Endodermal cell (in vitro differentiated cells): ENCODE data around the gene PXDN. TPM values are rescaled to one million over a fixed set of nuclear protein-coding genes. Genes with fewer than 3 reads are reported as not detected.

Experiments used
- DNase-seq: peaks from one replicate; pipeline ENCODE4 v3.0.0-alpha.2; 2017
- H3K27ac ChIP-seq: 2 replicates; pipeline ENCODE4 v1.5.1; 2013; ENCODE audit warnings: mild to moderate bottlenecking, low read depth, low read length, moderate library complexity
- H3K27me3 ChIP-seq: 2 replicates; pipeline ENCODE4 v1.6.1; 2013; ENCODE audit warnings: mild to moderate bottlenecking, low read length, moderate library complexity; ENCODE audit not compliant: insufficient read depth, control insufficient read depth, poor library complexity, severe bottlenecking
- H3K36me3 ChIP-seq: 2 replicates; pipeline ENCODE4 v1.7.0; 2013; ENCODE audit warnings: mild to moderate bottlenecking, low read length, moderate library complexity; ENCODE audit not compliant: control insufficient read depth, insufficient read depth
- H3K4me1 ChIP-seq: one replicate; pipeline ENCODE4 v1.7.0; 2013; ENCODE audit warnings: low read length; ENCODE audit not compliant: control insufficient read depth, insufficient read depth
- H3K4me3 ChIP-seq: 2 replicates; pipeline ENCODE4 v1.5.1; 2013; ENCODE audit warnings: mild to moderate bottlenecking, low read length, moderate library complexity
- H3K9ac ChIP-seq: 2 replicates; pipeline ENCODE4 v1.6.1; 2013; ENCODE audit warnings: mild to moderate bottlenecking, low read length, moderate library complexity; ENCODE audit not compliant: poor library complexity, severe bottlenecking; ENCODE audit errors: extremely low read depth
- H3K9me3 ChIP-seq: 2 replicates; pipeline ENCODE4 v1.6.1; 2013; ENCODE audit warnings: mild to moderate bottlenecking, low read length, moderate library complexity; ENCODE audit not compliant: control insufficient read depth
- H3K27ac Mint-ChIP-seq: 2 replicates; pipeline ENCODE4 v1.8.0; 2020; ENCODE audit warnings: mixed read lengths
- H3K27me3 Mint-ChIP-seq: 2 replicates; pipeline ENCODE4 v1.8.0; 2021; ENCODE audit warnings: mild to moderate bottlenecking, mixed read lengths; ENCODE audit not compliant: insufficient read depth
- H3K36me3 Mint-ChIP-seq: 2 replicates; pipeline ENCODE4 v1.8.0; 2020; ENCODE audit warnings: low read depth, mixed read lengths
- H3K4me1 Mint-ChIP-seq: 2 replicates; pipeline ENCODE4 v1.8.0; 2020; ENCODE audit warnings: mixed read lengths
- H3K4me3 Mint-ChIP-seq: 2 replicates; pipeline ENCODE4 v1.8.0; 2020; ENCODE audit warnings: mild to moderate bottlenecking, moderate library complexity, mixed read lengths
- H3K9me3 Mint-ChIP-seq: 2 replicates; pipeline ENCODE4 v1.8.0; 2020; ENCODE audit warnings: mild to moderate bottlenecking, mixed read lengths
- WGBS, 2 experiments: methylation state at CpG; one replicate each; pipeline versions ENCODE4 v1.1.5 to v1.1.7; 2013; ENCODE audit warnings: missing lambda C conversion rate in 2 of 2, mixed read lengths in 1 of 2; ENCODE audit not compliant: insufficient coverage in 1 of 2, insufficient read length in 1 of 2; 5-methylcytosine and 5-hydroxymethylcytosine counted together
- total RNA-seq, 2 donors: library from RNA; stranded (reverse); fragmentation: NEBNext Ultra II Directional in 1 of 2; extraction: Animal tissue kit (Norgen Biotek cat#: 25700) in 1 of 2; gene quantifications; 2 replicates in 1 of 2; 3 replicates in 1 of 2; pipeline ENCODE4 v1.2.1, GENCODE V29; 2021
- TF ChIP-seq, protein P1 (sequence below): fragments of 200-600 bp; sonication (generic); conservative IDR thresholded peaks from 2 replicates; pipeline ENCODE4 v1.5.0; 2021; ENCODE audit warnings: antibody characterized with exemption, mild to moderate bottlenecking

PXDN gene
- total RNA-seq, 2 donors from 2014 or later = 212 to 247 TPM

- Histone ChIP-seq H3K9ac (no peak overlapping the region), H3K27me3 (no peaks in the 10 kb centered on the region), H3K4me1 (no peaks in the 10 kb centered on the region), H3K4me3 (no peak overlapping the region), H3K9me3 (no peaks in the 10 kb centered on the region), H3K27ac (no peak overlapping the region), H3K36me3 (peaks cover 57% of the 10 kb centered on the region)
- WGBS, 2 experiments = 93 to 98% methylated on average over 5 to 9 of the region's 9 CpGs
- H3K4me3 Mint-ChIP-seq = no peak overlapping the region
- H3K27ac Mint-ChIP-seq = no peak overlapping the region
- H3K36me3 Mint-ChIP-seq = peaks cover 58% of the 10 kb centered on the region
- peak; percentile 37 for DNase-seq
- no peaks in the 10 kb centered on the region for H3K9me3 Mint-ChIP-seq
- H3K4me1 Mint-ChIP-seq = no peaks in the 10 kb centered on the region
- no peaks in the 10 kb centered on the region for H3K27me3 Mint-ChIP-seq
- TF ChIP-seq, protein P1, sequence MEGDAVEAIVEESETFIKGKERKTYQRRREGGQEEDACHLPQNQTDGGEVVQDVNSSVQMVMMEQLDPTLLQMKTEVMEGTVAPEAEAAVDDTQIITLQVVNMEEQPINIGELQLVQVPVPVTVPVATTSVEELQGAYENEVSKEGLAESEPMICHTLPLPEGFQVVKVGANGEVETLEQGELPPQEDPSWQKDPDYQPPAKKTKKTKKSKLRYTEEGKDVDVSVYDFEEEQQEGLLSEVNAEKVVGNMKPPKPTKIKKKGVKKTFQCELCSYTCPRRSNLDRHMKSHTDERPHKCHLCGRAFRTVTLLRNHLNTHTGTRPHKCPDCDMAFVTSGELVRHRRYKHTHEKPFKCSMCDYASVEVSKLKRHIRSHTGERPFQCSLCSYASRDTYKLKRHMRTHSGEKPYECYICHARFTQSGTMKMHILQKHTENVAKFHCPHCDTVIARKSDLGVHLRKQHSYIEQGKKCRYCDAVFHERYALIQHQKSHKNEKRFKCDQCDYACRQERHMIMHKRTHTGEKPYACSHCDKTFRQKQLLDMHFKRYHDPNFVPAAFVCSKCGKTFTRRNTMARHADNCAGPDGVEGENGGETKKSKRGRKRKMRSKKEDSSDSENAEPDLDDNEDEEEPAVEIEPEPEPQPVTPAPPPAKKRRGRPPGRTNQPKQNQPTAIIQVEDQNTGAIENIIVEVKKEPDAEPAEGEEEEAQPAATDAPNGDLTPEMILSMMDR = no peak
Measured at GRCh38 chr2:1652034-1652790, 92.1 kb downstream of the PXDN start.

- H3K4me1 Mint-ChIP-seq = no peaks in the 10 kb centered on the region
- Histone ChIP-seq H3K4me1 (no peaks in the 10 kb centered on the region), H3K27ac (no peak overlapping the region), H3K27me3 (no peaks in the 10 kb centered on the region), H3K36me3 (peaks cover 63% of the 10 kb centered on the region), H3K9me3 (no peaks in the 10 kb centered on the region), H3K9ac (no peak overlapping the region), H3K4me3 (no peak overlapping the region)
- TF ChIP-seq, protein P1 = no peak
- 93 to 95% methylated on average over 11 to 16 of the region's 16 CpGs for WGBS, 2 experiments
- H3K9me3 Mint-ChIP-seq = no peaks in the 10 kb centered on the region
- no peaks in the 10 kb centered on the region for H3K27me3 Mint-ChIP-seq
- H3K27ac Mint-ChIP-seq = no peak overlapping the region
- H3K36me3 Mint-ChIP-seq = peaks cover 62% of the 10 kb centered on the region
- DNase-seq = peak; percentile 35
- no peak overlapping the region for H3K4me3 Mint-ChIP-seq
Measured at GRCh38 chr2:1651121-1652033, 92.9 kb downstream of the PXDN start.

DNA sequence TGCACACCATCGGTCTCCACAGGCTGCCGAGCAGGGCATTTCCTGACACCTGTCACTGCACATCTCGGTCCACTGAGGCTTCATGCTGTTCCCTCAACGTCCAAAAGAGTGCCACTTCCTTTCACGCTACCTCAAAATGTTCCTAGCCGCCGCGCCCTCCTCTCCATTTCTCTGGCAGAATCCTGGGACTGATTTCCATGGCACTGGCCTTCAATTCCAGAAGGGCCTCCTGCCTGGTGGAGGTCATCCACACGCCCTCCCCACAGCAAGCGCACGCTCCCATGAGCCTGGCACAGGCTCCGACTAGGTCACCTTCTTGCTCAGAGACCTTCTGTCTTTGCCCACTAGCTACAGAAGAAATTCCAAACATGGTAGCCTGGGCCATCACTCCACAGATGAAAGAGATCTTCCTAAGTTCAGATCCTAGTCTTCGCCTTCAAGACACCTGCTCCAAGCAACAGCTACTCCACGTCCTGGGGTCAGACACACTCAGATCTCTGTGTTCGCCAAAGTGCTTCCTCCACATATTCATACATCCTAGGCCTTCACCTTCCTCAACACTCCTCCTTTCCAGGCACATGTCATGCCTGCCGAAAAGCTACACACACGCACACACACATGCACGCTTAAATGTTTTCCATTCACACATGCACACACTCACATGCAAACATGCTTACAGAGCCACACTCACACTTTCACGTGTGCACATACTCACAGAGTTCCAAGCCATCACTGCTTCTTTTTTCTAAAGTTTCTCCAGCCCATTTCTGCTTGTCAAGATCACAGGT, 94.0 kb downstream of the PXDN start:
- no peaks in the 10 kb centered on the region for H3K4me1 ChIP-seq
- Mint-ChIP-seq H3K36me3 (peaks cover 66% of the 10 kb centered on the region), H3K9me3 (no peaks in the 10 kb centered on the region), H3K27ac (peak overlapping the region; percentile 22), H3K4me3 (no peak overlapping the region), H3K27me3 (no peaks in the 10 kb centered on the region), H3K4me1 (no peaks in the 10 kb centered on the region)
- no peak overlapping the region for H3K9ac ChIP-seq
- H3K4me3 ChIP-seq = no peak overlapping the region
- H3K9me3 ChIP-seq = no peaks in the 10 kb centered on the region
- WGBS, 2 experiments = 78 to 89% methylated on average over 8 to 19 of the region's 19 CpGs
- H3K27ac ChIP-seq = no peak overlapping the region
- peak; percentile 24 for DNase-seq
- TF ChIP-seq, protein P1 = no peak
- peaks cover 68% of the 10 kb centered on the region for H3K36me3 ChIP-seq
- H3K27me3 ChIP-seq = no peaks in the 10 kb centered on the region
